Caco-2 (cell line): ENCODE data around the gene SLC52A3. TPM values are rescaled to one million over a fixed set of nuclear protein-coding genes. Genes with fewer than 3 reads are reported as not detected.
"Not testable (repeated sequence)": the region's sequence is repeated elsewhere in the genome, so short reads cannot be mapped to it uniquely, and the experiment has no call there.

ENCODE experiments used
- BruUV-seq: library from RNA; stranded (reverse); fragments of 400-500 nt; replicated peaks from 2 replicates; lab custom pipeline; 2021; lab: Mats Ljungman, UMichigan
- CTCF ChIA-PET: fragments of 300-600 bp; sonication (Branson Sonifier 250); formaldehyde crosslinking; loops from one replicate; lab custom pipeline; 2022; ENCODE audit warnings: antibody characterized with exemption; lab: Charles Lee
- POLR2A ChIA-PET: fragments of 300-600 bp; sonication (Branson Sonifier 250); formaldehyde crosslinking; loops from one replicate; lab custom pipeline; 2022; ENCODE audit warnings: antibody characterized with exemption; lab: Charles Lee
- DNase-seq, 2 experiments: peaks; one replicate each; pipeline versions ENCODE4 v3.0.0 to v3.0.0-alpha.2; 2020 to 2022
- H3K27me3 ChIP-seq: replicated peaks from 2 replicates; pipeline ENCODE4 v1.6.0; 2011; ENCODE audit warnings: low read length; ENCODE audit not compliant: control insufficient read depth, insufficient read depth
- H3K36me3 ChIP-seq: 2 replicates; pipeline ENCODE4 v1.5.1; 2011; ENCODE audit warnings: low read length; ENCODE audit not compliant: control insufficient read depth, insufficient read depth
- H3K4me1 ChIP-seq: fragments of 250-450 bp; sonication (Bioruptor Pico); 2 replicates; pipeline ENCODE4 v1.5.1; 2020; ENCODE audit warnings: mild to moderate bottlenecking
- H3K4me3 ChIP-seq: 2 replicates; pipeline ENCODE4 v1.5.1; 2011; ENCODE audit warnings: low read depth, mild to moderate bottlenecking, control low read depth, low read length
- H3K9me3 ChIP-seq: fragments of 250-450 bp; sonication (Bioruptor Pico); 2 replicates; pipeline ENCODE4 v1.5.1; 2020; ENCODE audit warnings: mild to moderate bottlenecking, moderate library complexity
- H3K27ac Mint-ChIP-seq: one replicate; pipeline ENCODE4 v1.8.0; 2022; ENCODE audit warnings: mixed read lengths; ENCODE audit not compliant: unreplicated experiment
- H3K27me3 Mint-ChIP-seq: one replicate; pipeline ENCODE4 v1.8.0; 2022; ENCODE audit warnings: mixed read lengths; ENCODE audit not compliant: insufficient read depth, unreplicated experiment
- H3K36me3 Mint-ChIP-seq: one replicate; pipeline ENCODE4 v1.8.0; 2022; ENCODE audit warnings: mild to moderate bottlenecking, mixed read lengths; ENCODE audit not compliant: insufficient read depth, unreplicated experiment
- H3K4me1 Mint-ChIP-seq: one replicate; pipeline ENCODE4 v1.8.0; 2022; ENCODE audit warnings: low read depth, mixed read lengths; ENCODE audit not compliant: unreplicated experiment
- H3K4me3 Mint-ChIP-seq: one replicate; pipeline ENCODE4 v1.8.0; 2022; ENCODE audit warnings: mild to moderate bottlenecking, moderate library complexity, mixed read lengths; ENCODE audit not compliant: unreplicated experiment
- H3K9me3 Mint-ChIP-seq: one replicate; pipeline ENCODE4 v1.8.0; 2022; ENCODE audit warnings: mixed read lengths; ENCODE audit not compliant: unreplicated experiment
- intact Hi-C: fragments of 100-400 bp; cut with micrococcal nuclease; formaldehyde crosslinking; loops from one replicate; pipeline ENCODE4 v1.10.0; 2022; ENCODE audit not compliant: unreplicated experiment
- total RNA-seq: library from RNA; stranded (reverse); gene quantifications from 2 replicates; pipeline ENCODE4 v1.2.3, GENCODE V29; 2022
- TF ChIP-seq, protein P1 (sequence below), 2 experiments: fragments of 200-600 bp in 1 of 2; IDR thresholded peaks; 1 replicate in 1 of 2; 2 replicates in 1 of 2; pipeline versions ENCODE4 v1.5.1 to v1.8.0; 2011 to 2022; ENCODE audit warnings: antibody characterized with exemption in 1 of 2, control low read depth in 1 of 2, inconsistent platforms in 1 of 2, low read depth in 1 of 2, low read length in 1 of 2, mild to moderate bottlenecking in 1 of 2, moderate library complexity in 1 of 2; ENCODE audit not compliant: insufficient read depth in 1 of 2, severe bottlenecking in 1 of 2, unreplicated experiment in 1 of 2

Gene SLC52A3
- total RNA-seq, 1 experiment from 2014 or later: 0.50 TPM

GRCh38 chr20:813390-813789, 45.1 kb upstream of the SLC52A3 start:
- no peak for DNase-seq
- Histone ChIP-seq H3K4me3 (no peak overlapping the region), H3K27me3 (no peaks in the 10 kb centered on the region), H3K36me3 (no peaks in the 10 kb centered on the region), H3K9me3 (no peaks in the 10 kb centered on the region), H3K4me1 (peaks cover 11% of the 10 kb centered on the region)
- Mint-ChIP-seq H3K27ac (no peak overlapping the region), H3K4me1 (peaks cover 8% of the 10 kb centered on the region), H3K4me3 (no peak overlapping the region), H3K9me3 (no peaks in the 10 kb centered on the region), H3K27me3 (no peaks in the 10 kb centered on the region), H3K36me3 (peaks cover 4% of the 10 kb centered on the region)
- ChIA-PET POLR2A (no interaction called here), CTCF (no interaction called here)
- no TSS peak for BruUV-seq
- intact Hi-C loops: loop anchor here (10.0 kb wide), 1 partner anchor 371 kb away; the partner anchor contains the start of gene TMEM74B
- TF ChIP-seq, protein P1, sequence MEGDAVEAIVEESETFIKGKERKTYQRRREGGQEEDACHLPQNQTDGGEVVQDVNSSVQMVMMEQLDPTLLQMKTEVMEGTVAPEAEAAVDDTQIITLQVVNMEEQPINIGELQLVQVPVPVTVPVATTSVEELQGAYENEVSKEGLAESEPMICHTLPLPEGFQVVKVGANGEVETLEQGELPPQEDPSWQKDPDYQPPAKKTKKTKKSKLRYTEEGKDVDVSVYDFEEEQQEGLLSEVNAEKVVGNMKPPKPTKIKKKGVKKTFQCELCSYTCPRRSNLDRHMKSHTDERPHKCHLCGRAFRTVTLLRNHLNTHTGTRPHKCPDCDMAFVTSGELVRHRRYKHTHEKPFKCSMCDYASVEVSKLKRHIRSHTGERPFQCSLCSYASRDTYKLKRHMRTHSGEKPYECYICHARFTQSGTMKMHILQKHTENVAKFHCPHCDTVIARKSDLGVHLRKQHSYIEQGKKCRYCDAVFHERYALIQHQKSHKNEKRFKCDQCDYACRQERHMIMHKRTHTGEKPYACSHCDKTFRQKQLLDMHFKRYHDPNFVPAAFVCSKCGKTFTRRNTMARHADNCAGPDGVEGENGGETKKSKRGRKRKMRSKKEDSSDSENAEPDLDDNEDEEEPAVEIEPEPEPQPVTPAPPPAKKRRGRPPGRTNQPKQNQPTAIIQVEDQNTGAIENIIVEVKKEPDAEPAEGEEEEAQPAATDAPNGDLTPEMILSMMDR (IDR thresholded peaks at IDR 0.05; ENCODE audit: insufficient read depth in 1 of 2, low read depth in 1 of 2, low read length in 1 of 2, severe bottlenecking in 1 of 2, unreplicated experiment in 1 of 2): no peak

DNA sequence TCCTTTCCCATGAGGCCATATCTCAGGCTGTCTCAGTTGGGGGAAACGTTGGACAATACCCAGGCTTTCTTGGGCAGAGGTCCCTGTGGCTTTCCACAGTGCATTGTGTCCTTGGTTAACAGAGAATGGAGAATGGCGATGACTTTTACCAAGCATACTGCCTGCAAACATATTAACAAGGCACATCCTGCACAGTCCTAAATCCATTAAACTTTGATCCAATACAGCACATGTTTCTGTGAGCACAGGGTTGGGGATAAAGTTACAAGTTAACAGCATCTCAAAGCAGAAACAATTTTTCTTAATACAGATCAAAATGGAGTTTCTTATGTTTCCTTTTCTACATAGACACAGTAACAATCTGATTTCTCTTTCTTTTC, 44.1 kb upstream of the SLC52A3 start:
- BruUV-seq, H3K4me3 ChIP-seq, H3K27me3 ChIP-seq, H3K4me1 Mint-ChIP-seq, H3K9me3 ChIP-seq, H3K27me3 Mint-ChIP-seq, CTCF ChIA-PET, H3K36me3 Mint-ChIP-seq, POLR2A ChIA-PET, H3K9me3 Mint-ChIP-seq, H3K4me3 Mint-ChIP-seq, DNase-seq, H3K36me3 ChIP-seq, H3K27ac Mint-ChIP-seq: not testable (repeated sequence)
- peaks cover 11% of the 10 kb centered on the region for H3K4me1 ChIP-seq
- intact Hi-C loops: loop anchor here (10.0 kb wide), 1 partner anchor 372 kb away; the partner anchor contains the start of gene TMEM74B

- CTCF ChIA-PET: interaction anchor here (0.5 kb wide), 1 partner anchor 13 kb away, joined by 4 read pairs; no protein-coding TSS in a partner anchor
- H3K4me3 Mint-ChIP-seq, H3K4me3 ChIP-seq, H3K4me1 Mint-ChIP-seq, H3K27me3 Mint-ChIP-seq, POLR2A ChIA-PET, H3K9me3 Mint-ChIP-seq, H3K27me3 ChIP-seq, H3K36me3 Mint-ChIP-seq, H3K27ac Mint-ChIP-seq, H3K9me3 ChIP-seq, BruUV-seq, H3K36me3 ChIP-seq: not testable (repeated sequence)
- H3K4me1 ChIP-seq: peaks cover 11% of the 10 kb centered on the region
- intact Hi-C loops: loop anchor here (10.0 kb wide), 1 partner anchor 373 kb away; the partner anchor contains the start of gene TMEM74B
- DNase-seq: peak; percentile 34 to 66
Observed at GRCh38 chr20:811776-812434, 43.6 kb upstream of the SLC52A3 start.

- no peaks in the 10 kb centered on the region for H3K36me3 ChIP-seq
- ChIA-PET CTCF (no interaction called here), POLR2A (no interaction called here)
- Mint-ChIP-seq H3K27ac (no peak overlapping the region), H3K27me3 (no peaks in the 10 kb centered on the region), H3K9me3 (peaks cover 18% of the 10 kb centered on the region), H3K4me3 (no peak overlapping the region), H3K36me3 (peaks cover 2% of the 10 kb centered on the region), H3K4me1 (no peaks in the 10 kb centered on the region)
- TF ChIP-seq, protein P1 (IDR thresholded peaks at IDR 0.05; ENCODE audit: insufficient read depth in 1 of 2, low read depth in 1 of 2, low read length in 1 of 2, severe bottlenecking in 1 of 2, unreplicated experiment in 1 of 2): no peak
- DNase-seq: no peak
- H3K9me3 ChIP-seq: peaks cover 30% of the 10 kb centered on the region
- intact Hi-C loops: no loop called here
- no peaks in the 10 kb centered on the region for H3K4me1 ChIP-seq
- no TSS peak for BruUV-seq
- H3K27me3 ChIP-seq: no peaks in the 10 kb centered on the region
- H3K4me3 ChIP-seq: no peak overlapping the region
Observed at GRCh38 chr20:805713-806112, 37.4 kb upstream of the SLC52A3 start.
